ENCODE data around the gene TMEM204. TPM values are rescaled to one million over a fixed set of nuclear protein-coding genes. Genes with fewer than 3 reads are reported as not detected.

Gene TMEM204
- total and polyA plus RNA-seq, 2 donors (not counting 1 experiment from before 2014, with no cell fraction given): 10.9 to 12.4 TPM

DNA sequence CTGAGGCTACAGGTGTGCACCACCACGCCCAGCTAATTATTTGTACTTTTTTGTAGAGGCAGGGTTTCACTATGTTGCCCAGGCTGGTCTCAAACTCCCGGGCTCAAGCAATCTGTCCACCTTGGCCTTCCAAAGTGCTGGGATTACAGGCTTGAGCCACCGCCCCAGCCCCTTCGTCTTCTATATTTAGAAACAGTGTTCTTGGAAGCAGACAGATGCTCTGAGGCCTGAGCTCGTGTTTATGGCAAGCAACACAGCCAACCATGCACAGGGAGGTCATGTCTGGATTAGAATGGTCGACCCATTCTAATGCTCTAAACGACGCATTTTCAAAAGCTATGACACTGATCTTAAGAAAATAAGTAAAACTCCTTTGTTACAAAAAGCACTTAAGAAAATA is 16.6 kb downstream of the TMEM204 start:
- H3K36me3 ChIP-seq (ENCODE audit: control insufficient read depth, insufficient read depth, low read length): peaks cover 5% of the 10 kb centered on the region
- TF ChIP-seq CTCF (conservative IDR thresholded peaks at IDR 0.05 in 1 of 2, IDR thresholded peaks at IDR 0.05 in 1 of 2; ENCODE audit: low read depth in 1 of 2, low read length in 2 of 2) (no peak), EZH2 (IDR thresholded peaks at IDR 0.05; ENCODE audit: low read length, missing control alignments) (no peak)
- no peak overlapping the region for H2AFZ ChIP-seq (ENCODE audit: low read length)
- no peak overlapping the region for H3K4me2 ChIP-seq (ENCODE audit: extremely low read depth, insufficient read depth, low read length)
- H3K27ac ChIP-seq (ENCODE audit: insufficient read depth, low read length): no peak overlapping the region
- H3K79me2 ChIP-seq (ENCODE audit: control insufficient read depth, insufficient read depth, low read length): no peaks in the 10 kb centered on the region
- no peak overlapping the region for H3K9ac ChIP-seq (ENCODE audit: insufficient read depth, low read length)
- no peaks in the 10 kb centered on the region for H3K9me3 ChIP-seq (ENCODE audit: control insufficient read depth, insufficient read depth, low read depth, low read length)
- peaks cover 9% of the 10 kb centered on the region for H3K4me1 ChIP-seq (ENCODE audit: control insufficient read depth, extremely low read depth, insufficient read depth, low read length)
- no peaks in the 10 kb centered on the region for H4K20me1 ChIP-seq (ENCODE audit: control insufficient read depth, extremely low read depth, insufficient read depth, low read length)
- no peaks in the 10 kb centered on the region for H3K27me3 ChIP-seq (ENCODE audit: control insufficient read depth, insufficient read depth, low read length)
- no peak overlapping the region for H3K4me3 ChIP-seq (replicated peaks in 1 of 4; ENCODE audit: control extremely low read depth in 1 of 4, insufficient read depth in 1 of 4, low read depth in 3 of 4, low read length in 4 of 4)
- no peak for DNase-seq (ENCODE audit: low read depth in 2 of 2)

DNA sequence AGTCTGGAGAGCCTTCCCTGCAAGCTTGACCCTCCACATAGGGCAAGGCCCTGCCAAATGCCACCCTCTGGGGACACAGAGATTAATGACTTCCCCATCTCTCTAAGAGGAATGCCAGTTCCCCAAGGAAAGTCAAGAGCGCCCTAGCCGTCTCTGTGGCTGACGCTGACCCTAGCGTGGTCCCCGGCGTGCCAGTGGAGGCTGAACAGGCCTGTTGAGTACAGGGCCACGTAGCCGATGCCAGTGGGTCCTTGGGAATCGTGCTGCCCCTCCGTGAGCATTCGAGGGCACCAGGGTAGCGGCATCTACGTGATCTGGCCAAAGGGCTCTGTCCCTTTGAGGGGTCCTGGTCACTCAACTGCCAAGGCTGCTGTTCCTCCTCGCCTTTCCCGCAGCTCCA is 17.2 kb downstream of the TMEM204 start:
- no peak for DNase-seq (ENCODE audit: low read depth in 2 of 2)
- Histone ChIP-seq H3K27ac (ENCODE audit: insufficient read depth, low read length) (no peak overlapping the region), H3K4me1 (ENCODE audit: control insufficient read depth, extremely low read depth, insufficient read depth, low read length) (peaks cover 5% of the 10 kb centered on the region), H3K27me3 (ENCODE audit: control insufficient read depth, insufficient read depth, low read length) (no peaks in the 10 kb centered on the region), H4K20me1 (ENCODE audit: control insufficient read depth, extremely low read depth, insufficient read depth, low read length) (no peaks in the 10 kb centered on the region), H3K79me2 (ENCODE audit: control insufficient read depth, insufficient read depth, low read length) (no peaks in the 10 kb centered on the region), H3K4me2 (ENCODE audit: extremely low read depth, insufficient read depth, low read length) (no peak overlapping the region), H3K36me3 (ENCODE audit: control insufficient read depth, insufficient read depth, low read length) (peaks cover 6% of the 10 kb centered on the region), H3K9me3 (ENCODE audit: control insufficient read depth, insufficient read depth, low read depth, low read length) (no peaks in the 10 kb centered on the region), H3K4me3 (replicated peaks in 1 of 4; ENCODE audit: control extremely low read depth in 1 of 4, insufficient read depth in 1 of 4, low read depth in 3 of 4, low read length in 4 of 4) (no peak overlapping the region), H3K9ac (ENCODE audit: insufficient read depth, low read length) (no peak overlapping the region), H2AFZ (ENCODE audit: low read length) (no peak overlapping the region)
- TF ChIP-seq CTCF (conservative IDR thresholded peaks at IDR 0.05 in 1 of 2, IDR thresholded peaks at IDR 0.05 in 1 of 2; ENCODE audit: low read depth in 1 of 2, low read length in 2 of 2) (no peak), EZH2 (IDR thresholded peaks at IDR 0.05; ENCODE audit: low read length, missing control alignments) (no peak)

- Histone ChIP-seq H3K4me2 (ENCODE audit: extremely low read depth, insufficient read depth, low read length) (no peak overlapping the region), H3K36me3 (ENCODE audit: control insufficient read depth, insufficient read depth, low read length) (peaks cover 6% of the 10 kb centered on the region), H3K27me3 (ENCODE audit: control insufficient read depth, insufficient read depth, low read length) (no peaks in the 10 kb centered on the region), H3K4me3 (replicated peaks in 1 of 4; ENCODE audit: control extremely low read depth in 1 of 4, insufficient read depth in 1 of 4, low read depth in 3 of 4, low read length in 4 of 4) (no peak overlapping the region), H3K9me3 (ENCODE audit: control insufficient read depth, insufficient read depth, low read depth, low read length) (no peaks in the 10 kb centered on the region), H3K9ac (ENCODE audit: insufficient read depth, low read length) (no peak overlapping the region), H4K20me1 (ENCODE audit: control insufficient read depth, extremely low read depth, insufficient read depth, low read length) (no peaks in the 10 kb centered on the region), H2AFZ (ENCODE audit: low read length) (no peak overlapping the region), H3K4me1 (ENCODE audit: control insufficient read depth, extremely low read depth, insufficient read depth, low read length) (peaks cover 5% of the 10 kb centered on the region), H3K27ac (ENCODE audit: insufficient read depth, low read length) (no peak overlapping the region), H3K79me2 (ENCODE audit: control insufficient read depth, insufficient read depth, low read length) (no peaks in the 10 kb centered on the region)
- no peak for DNase-seq (ENCODE audit: low read depth in 2 of 2)
- TF ChIP-seq CTCF (conservative IDR thresholded peaks at IDR 0.05 in 1 of 2, IDR thresholded peaks at IDR 0.05 in 1 of 2; ENCODE audit: low read depth in 1 of 2, low read length in 2 of 2) (no peak), EZH2 (IDR thresholded peaks at IDR 0.05; ENCODE audit: low read length, missing control alignments) (no peak)
These were observed 17.7 kb downstream of the TMEM204 start for GRCh38 chr16:1551166-1551565.

Data from fibroblast of lung (primary cell).